LoVo (cell line): ENCODE results near the gene FBXL22.
"Not testable (repeated sequence)": the region's sequence is repeated elsewhere in the genome, so short reads cannot be mapped to it uniquely, and the experiment has no call there.

Experiments used
- DNase-seq: peaks from one replicate; pipeline ENCODE4 v3.0.0-alpha.2; 2016; ENCODE audit warnings: low spot score

Gene FBXL22

GRCh38 chr15:63612300-63612699 is 15.1 kb downstream of the FBXL22 start:
- no peak for DNase-seq

- DNase-seq = no peak
These were observed 18.7 kb downstream of the FBXL22 start for GRCh38 chr15:63615935-63616334.

DNA sequence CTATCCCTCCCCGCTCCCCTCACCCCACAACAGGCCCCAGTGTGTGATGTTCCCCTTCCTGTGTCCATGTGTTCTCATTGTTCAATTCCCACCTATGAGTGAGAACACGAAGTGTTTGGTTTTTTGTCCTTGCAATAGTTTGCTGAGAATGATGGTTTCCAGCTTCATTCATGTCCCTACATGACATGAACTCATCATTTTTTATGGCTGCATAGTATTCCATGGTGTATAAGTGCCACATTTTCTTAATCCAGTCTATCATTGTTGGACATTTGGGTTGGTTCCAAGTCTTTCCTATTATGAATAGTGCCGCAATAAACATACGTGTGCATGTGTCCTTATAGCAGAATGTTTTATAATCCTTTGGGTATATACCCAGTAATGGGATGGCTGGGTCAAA is 20.0 kb downstream of the FBXL22 start:
- DNase-seq = not testable (repeated sequence)

DNA sequence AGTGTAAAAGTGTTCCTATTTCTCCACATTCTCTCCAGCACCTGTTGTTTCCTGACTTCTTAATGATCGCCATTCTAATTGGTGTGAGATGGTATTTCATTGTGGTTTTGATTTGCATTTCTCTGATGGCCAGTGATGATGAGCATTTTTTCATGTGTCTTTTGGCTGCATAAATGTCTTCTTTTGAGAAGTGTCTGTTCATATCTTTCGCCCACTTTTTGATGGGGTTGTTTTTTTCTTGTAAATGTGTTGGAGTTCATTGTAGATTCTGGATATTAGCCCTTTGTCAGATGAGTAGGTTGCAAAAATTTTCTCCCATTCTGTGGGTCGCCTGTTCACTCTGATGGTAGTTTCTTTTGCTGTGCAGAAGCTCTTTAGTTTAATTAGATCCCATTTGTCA is 20.4 kb downstream of the FBXL22 start:
- not testable (repeated sequence) for DNase-seq

- not testable (repeated sequence) for DNase-seq
These were observed 23.6 kb downstream of the FBXL22 start for GRCh38 chr15:63620760-63621159.

DNA sequence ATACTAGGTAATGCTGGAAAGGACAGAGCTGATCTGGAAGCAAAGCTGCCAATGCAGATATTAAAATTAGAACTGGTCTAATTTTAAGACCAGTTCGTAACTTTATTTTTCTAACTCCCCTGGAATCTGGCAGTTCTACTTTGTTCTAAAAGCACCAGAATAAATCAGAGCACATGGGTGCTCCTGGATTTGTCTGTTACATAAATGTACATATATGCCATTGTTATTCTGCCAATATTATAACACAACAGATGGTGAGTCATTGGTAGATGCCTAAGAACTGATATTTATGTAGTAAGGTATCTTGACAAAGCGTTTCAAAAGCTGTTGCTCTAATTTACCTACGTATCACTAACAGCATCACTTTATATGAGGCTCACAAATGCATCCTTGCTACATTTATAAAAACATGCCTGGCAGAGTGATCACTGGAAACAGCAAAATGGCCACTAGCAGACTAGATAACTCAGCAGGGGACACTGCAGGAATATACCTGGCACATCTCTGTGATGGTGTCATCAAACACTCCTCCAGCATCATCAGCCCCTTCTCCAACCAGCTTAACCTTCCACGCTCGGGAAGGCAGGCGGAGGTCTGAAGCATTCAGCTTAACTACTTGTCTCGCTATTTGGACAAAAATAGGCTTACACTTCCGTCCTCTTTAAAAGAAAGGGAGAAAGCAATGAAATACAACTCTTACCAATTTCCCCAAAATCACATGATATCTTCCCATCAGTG is 26.2 kb downstream of the FBXL22 start:
- no peak for DNase-seq

DNA sequence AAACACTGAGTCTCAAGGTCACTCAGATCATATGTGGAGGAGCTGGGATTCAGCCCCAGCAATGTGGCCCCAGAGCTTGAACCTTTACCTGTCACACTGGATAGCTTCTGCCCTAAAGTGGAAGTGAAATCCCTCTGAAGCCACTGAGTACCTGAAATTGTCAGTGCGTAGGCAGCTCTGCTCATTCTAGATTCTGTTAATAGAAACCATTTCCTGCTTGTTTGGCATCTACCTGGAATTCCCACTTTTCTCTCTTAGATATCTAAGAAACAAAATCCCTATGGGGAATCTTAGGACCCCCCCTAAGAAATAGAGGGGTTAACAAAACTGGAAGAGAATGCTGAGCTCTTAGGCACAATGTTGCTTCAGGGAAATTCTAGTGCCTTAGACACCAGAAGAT is 29.8 kb downstream of the FBXL22 start:
- no peak for DNase-seq

- DNase-seq = no peak
These were observed 31.1 kb downstream of the FBXL22 start for GRCh38 chr15:63628123-63628822.

GRCh38 chr15:63630036-63630751 is 33.0 kb downstream of the FBXL22 start:
- DNase-seq = no peak

DNA sequence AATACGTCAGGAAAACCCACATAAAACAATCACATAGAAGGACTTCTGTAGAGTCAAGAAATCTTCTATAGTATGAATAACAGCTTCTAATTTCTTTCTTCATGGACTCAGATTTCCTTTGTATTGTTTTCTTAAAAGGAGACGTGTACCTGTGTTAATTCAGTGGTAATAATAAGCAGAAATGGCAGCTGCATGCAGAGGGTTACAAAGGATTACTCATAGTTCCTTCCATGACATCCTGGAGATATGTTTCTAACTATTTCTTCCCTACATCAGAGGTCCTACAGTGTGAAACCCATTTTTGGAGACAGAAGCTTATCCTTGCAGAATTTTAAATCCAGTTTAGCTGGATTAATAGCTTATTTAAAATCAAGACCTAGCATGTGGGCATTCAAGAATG is 36.1 kb downstream of the FBXL22 start:
- DNase-seq = no peak

DNA sequence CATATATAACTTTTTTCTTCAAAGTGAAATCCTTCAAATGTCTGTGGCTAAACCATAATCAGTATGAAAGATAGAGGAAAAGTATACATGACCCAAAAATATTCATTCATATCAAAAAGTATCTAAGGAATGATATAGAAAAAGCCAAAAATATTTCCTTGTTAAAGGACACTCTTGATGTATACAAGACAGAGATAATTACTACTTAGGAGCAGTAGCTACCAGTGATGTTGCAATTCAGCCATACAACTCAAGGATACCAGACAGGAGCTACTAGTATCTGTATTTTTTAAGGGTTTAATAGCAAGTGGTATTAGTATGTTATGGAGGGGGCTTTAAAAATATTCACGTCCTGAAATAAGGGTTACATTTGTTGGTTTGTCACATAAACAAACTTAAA is 37.0 kb downstream of the FBXL22 start:
- no peak for DNase-seq

DNA sequence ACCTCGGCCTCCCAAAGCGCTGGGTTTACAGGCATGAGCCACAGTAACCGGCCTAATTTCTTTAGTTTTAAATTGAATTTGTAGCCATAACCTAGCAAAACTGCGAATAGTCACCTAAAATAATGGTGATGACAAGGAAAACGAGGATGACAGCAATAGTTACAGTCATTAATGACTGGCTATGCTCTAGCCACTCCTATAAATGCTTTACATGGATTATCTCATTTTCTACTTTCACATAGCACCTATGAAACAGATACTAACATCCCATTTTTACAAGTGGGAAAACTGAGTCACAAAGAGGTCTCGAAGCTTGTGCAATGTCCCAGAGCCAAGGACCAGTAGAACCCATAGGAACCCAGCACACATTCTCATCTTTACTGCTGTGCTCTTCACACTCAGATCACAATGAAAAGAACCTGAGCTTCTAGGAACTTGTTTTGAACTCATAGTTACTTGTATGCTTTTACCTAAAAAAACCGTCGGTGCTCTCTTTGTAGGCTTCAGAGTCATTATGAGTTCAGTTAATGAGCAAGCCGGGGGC is 39.4 kb downstream of the FBXL22 start:
- no peak for DNase-seq

DNA sequence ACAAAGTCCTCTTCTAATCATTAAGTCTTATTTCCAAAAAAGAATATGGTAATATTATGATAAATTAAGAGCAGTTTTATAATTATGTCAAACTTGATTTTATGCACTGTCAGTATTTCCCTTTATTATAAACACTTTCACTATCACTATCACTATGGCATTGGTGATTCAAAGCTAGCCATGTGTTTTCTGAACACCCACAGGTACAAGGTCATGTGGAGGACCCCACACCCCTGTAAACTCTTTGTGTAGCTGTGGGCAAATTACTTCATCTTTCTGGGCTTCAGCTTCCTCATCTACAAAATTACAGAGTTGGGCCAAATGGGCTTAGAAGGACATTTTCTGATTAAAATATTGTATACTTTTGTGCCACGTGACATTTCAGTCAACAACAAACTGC is 41.7 kb downstream of the FBXL22 start:
- no peak for DNase-seq

DNA sequence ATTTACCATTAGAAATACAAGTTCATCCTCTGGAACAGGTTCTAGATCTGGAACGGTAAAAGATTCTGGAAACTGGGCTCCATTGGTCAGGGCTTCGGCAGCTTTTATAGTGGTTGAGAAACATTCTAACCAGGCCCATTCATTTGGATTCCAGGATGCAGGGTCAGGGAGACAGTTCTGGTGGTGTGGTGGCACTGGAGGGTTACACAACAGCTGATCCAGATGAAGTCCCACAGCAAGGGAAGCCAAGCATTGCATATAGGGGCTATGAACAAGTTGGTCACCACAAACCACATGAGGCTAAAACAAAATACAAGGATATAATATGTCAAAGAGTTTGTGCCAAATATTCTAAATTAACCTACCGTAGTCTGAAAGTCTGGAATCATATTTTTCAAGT is 43.0 kb downstream of the FBXL22 start:
- DNase-seq = no peak
